A673 (cell line): ENCODE results near the gene IDH2. TPM values are rescaled to one million over a fixed set of nuclear protein-coding genes. Genes with fewer than 3 reads are reported as not detected.

Source experiments
- BruUV-seq: library from RNA; stranded (reverse); fragments of 400-500 nt; replicated peaks from 2 replicates; lab custom pipeline; 2021; lab: Mats Ljungman, UMichigan
- CTCF ChIA-PET: fragments of 300-600 bp; sonication (Branson Sonifier 250); formaldehyde crosslinking; loops from one replicate; lab custom pipeline; 2022; ENCODE audit warnings: antibody characterized with exemption; lab: Charles Lee
- POLR2A ChIA-PET: fragments of 300-600 bp; sonication (Branson Sonifier 250); formaldehyde crosslinking; loops from one replicate; lab custom pipeline; 2022; ENCODE audit warnings: antibody characterized with exemption; ENCODE audit not compliant: low non-redundant PET; lab: Charles Lee
- DNase-seq: peaks from one replicate; pipeline ENCODE4 v3.0.0-alpha.2; 2015; ENCODE audit warnings: low spot score
- H3K27ac ChIP-seq: fragments of 200-600 bp; sonication (generic); 2 replicates; pipeline ENCODE4 v1.5.1; 2016; ENCODE audit warnings: mixed run types, low read depth, mild to moderate bottlenecking, mixed read lengths, antibody characterized with exemption, low read length; ENCODE audit not compliant: poor library complexity, severe bottlenecking
- H3K27me3 ChIP-seq: fragments of 200-600 bp; sonication (generic); replicated peaks from 2 replicates; pipeline ENCODE4 v1.6.1; 2017; ENCODE audit warnings: mixed run types, low read depth, mild to moderate bottlenecking, mixed read lengths, antibody characterized with exemption, low read length; ENCODE audit not compliant: insufficient read depth, poor library complexity
- H3K36me3 ChIP-seq: fragments of 200-600 bp; sonication (generic); 2 replicates; pipeline ENCODE4 v1.6.1; 2016; ENCODE audit warnings: mixed run types, mild to moderate bottlenecking, mixed read lengths, antibody characterized with exemption, low read length; ENCODE audit not compliant: insufficient read depth, poor library complexity, severe bottlenecking
- H3K4me1 ChIP-seq: fragments of 200-600 bp; sonication (generic); 2 replicates; pipeline ENCODE4 v1.6.1; 2017; ENCODE audit warnings: mixed run types, mild to moderate bottlenecking, mixed read lengths, antibody characterized with exemption, low read length; ENCODE audit not compliant: insufficient read depth, poor library complexity, severe bottlenecking
- H3K4me3 ChIP-seq: fragments of 200-600 bp; sonication (generic); 2 replicates; pipeline ENCODE4 v1.5.1; 2016; ENCODE audit warnings: low read depth, mixed run types, mild to moderate bottlenecking, mixed read lengths, low read length; ENCODE audit not compliant: poor library complexity, severe bottlenecking
- H3K9me3 ChIP-seq: fragments of 200-600 bp; sonication (generic); 2 replicates; pipeline ENCODE4 v1.6.1; 2016; ENCODE audit warnings: mixed run types, low read depth, mild to moderate bottlenecking, mixed read lengths, antibody characterized with exemption, low read length; ENCODE audit not compliant: poor library complexity, severe bottlenecking
- EZH2 ChIP-seq: fragments of 200-600 bp; sonication (generic); IDR thresholded peaks from 2 replicates; pipeline ENCODE4 v1.6.1; 2017; ENCODE audit warnings: borderline replicate concordance, low read depth, mild to moderate bottlenecking, mixed read lengths, antibody characterized with exemption, low read length; ENCODE audit not compliant: poor library complexity, severe bottlenecking
- intact Hi-C: fragments of 100-400 bp; cut with micrococcal nuclease; formaldehyde crosslinking; loops from one replicate; pipeline ENCODE4 v1.10.0; 2022; ENCODE audit not compliant: unreplicated experiment
- total RNA-seq: library from RNA; stranded (reverse); gene quantifications from 2 replicates; pipeline ENCODE4 v1.2.3, GENCODE V29; 2021
- TF ChIP-seq, protein P1 (sequence below): fragments of 300-800, 200-600 bp; sonication (generic); conservative IDR thresholded peaks from 2 replicates; pipeline ENCODE4 v1.5.1; 2017; ENCODE audit warnings: low read depth, mild to moderate bottlenecking, antibody characterized with exemption, low read length, moderate library complexity, mixed read lengths

Gene IDH2
- total RNA-seq, 1 experiment from 2014 or later = 99.0 TPM

DNA sequence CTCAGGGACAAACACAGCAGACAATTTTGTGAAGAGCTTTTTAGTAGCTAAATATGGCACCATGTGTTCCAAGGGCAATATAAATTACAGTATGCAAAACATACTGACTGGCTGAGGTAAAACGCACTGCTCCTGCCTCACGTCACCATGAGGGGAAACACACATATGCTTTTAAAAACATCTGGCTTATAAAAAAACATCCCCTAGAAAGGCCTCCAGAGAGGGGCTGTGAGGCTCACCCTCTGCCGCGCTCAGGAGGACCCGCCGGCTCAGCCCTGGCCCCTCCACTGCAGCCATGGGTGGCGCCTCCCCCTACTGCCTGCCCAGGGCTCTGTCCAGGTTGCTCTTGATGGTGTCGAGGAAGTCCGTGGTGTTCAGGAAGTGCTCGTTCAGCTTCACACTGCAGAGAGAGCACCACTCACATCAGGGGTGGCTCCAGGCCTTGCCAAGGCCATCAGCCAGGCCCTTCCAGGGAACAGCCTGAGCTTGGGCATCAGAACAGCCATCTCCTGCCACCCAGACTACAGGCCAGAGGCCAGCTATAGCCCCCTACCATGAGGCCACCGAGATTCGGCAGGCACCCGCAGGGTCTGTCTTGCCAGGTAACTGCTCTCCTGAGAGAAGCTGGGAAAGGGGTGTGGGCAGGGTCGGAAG is 18.2 kb downstream of the IDH2 start:
- no peak overlapping the region for H3K27ac ChIP-seq
- H3K36me3 ChIP-seq = peaks cover 16% of the 10 kb centered on the region
- no peaks in the 10 kb centered on the region for H3K9me3 ChIP-seq
- H3K4me1 ChIP-seq = no peaks in the 10 kb centered on the region
- TF ChIP-seq, protein P1, sequence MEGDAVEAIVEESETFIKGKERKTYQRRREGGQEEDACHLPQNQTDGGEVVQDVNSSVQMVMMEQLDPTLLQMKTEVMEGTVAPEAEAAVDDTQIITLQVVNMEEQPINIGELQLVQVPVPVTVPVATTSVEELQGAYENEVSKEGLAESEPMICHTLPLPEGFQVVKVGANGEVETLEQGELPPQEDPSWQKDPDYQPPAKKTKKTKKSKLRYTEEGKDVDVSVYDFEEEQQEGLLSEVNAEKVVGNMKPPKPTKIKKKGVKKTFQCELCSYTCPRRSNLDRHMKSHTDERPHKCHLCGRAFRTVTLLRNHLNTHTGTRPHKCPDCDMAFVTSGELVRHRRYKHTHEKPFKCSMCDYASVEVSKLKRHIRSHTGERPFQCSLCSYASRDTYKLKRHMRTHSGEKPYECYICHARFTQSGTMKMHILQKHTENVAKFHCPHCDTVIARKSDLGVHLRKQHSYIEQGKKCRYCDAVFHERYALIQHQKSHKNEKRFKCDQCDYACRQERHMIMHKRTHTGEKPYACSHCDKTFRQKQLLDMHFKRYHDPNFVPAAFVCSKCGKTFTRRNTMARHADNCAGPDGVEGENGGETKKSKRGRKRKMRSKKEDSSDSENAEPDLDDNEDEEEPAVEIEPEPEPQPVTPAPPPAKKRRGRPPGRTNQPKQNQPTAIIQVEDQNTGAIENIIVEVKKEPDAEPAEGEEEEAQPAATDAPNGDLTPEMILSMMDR = no peak
- TF ChIP-seq EZH2 = no peak
- POLR2A ChIA-PET = no interaction called here
- H3K4me3 ChIP-seq = no peak overlapping the region
- intact Hi-C loops = no loop called here
- no peaks in the 10 kb centered on the region for H3K27me3 ChIP-seq
- CTCF ChIA-PET = no interaction called here
- DNase-seq = no peak
- BruUV-seq = TSS peak; percentile 47

DNA sequence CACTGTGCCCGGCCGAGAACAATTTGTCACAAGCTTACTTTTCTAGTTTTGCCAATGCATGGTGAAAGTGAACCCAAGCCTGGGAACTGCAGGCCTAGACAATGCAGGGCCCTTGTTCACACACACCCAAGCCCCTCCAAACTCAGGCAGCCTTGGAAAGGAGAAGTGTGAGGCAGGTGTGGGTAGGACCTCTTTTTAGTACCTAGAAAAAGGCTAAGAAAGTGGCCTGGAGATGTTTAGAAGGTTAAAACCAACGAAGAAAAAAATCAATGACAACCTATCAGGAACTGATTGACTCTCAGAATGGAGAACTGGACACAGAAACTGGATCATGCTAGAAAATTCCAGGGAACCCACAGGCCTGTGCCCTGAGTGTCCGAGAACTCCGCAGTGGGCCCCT is 18.8 kb downstream of the IDH2 start:
- no peaks in the 10 kb centered on the region for H3K4me1 ChIP-seq
- TF ChIP-seq EZH2 = no peak
- TF ChIP-seq, protein P1 = no peak
- DNase-seq = no peak
- peaks cover 13% of the 10 kb centered on the region for H3K36me3 ChIP-seq
- H3K27ac ChIP-seq = no peak overlapping the region
- H3K27me3 ChIP-seq = no peaks in the 10 kb centered on the region
- CTCF ChIA-PET = no interaction called here
- no peaks in the 10 kb centered on the region for H3K9me3 ChIP-seq
- no peak overlapping the region for H3K4me3 ChIP-seq
- POLR2A ChIA-PET = no interaction called here
- BruUV-seq = no TSS peak
- intact Hi-C loops = no loop called here

DNA sequence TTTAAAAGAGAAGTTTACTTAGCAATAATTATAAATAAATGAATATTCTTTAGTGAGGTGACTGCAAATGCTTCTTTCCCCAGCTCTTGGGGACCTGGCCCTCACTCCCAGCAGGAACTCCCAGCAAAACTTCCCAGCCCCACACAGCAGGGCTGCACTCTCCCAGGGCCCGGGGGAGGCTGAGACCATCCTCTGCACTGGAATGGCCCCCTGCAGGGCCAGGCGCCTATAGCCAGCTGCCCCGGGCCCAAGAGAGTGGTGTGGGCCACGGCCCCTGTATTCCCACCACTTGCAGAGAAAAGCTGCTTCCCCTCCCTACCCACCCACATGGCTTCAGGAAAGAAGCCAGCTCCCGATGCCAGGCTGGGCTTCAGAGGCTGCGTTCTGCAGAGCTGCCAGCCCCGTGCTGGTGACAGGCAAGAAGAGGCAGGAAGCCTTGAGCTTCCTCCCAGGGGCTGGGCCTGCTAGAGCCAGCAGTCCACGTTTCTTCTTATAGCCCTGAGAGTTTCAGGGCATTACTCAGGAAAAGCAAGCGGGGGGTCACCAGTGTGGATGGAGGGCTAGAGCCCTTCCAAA is 20.0 kb downstream of the IDH2 start:
- ChIA-PET POLR2A (interaction anchor here (0.6 kb wide), 1 partner anchor 133 kb away, joined by 6 read pairs; no protein-coding TSS in a partner anchor), CTCF (interaction anchor here (0.6 kb wide), 1 partner anchor 207 kb away, joined by 3 read pairs; no protein-coding TSS in a partner anchor)
- no peak for TF ChIP-seq EZH2
- TF ChIP-seq, protein P1 = no peak
- no peaks in the 10 kb centered on the region for H3K9me3 ChIP-seq
- no peak overlapping the region for H3K27ac ChIP-seq
- intact Hi-C loops = no loop called here
- no peaks in the 10 kb centered on the region for H3K27me3 ChIP-seq
- no peak overlapping the region for H3K4me3 ChIP-seq
- H3K36me3 ChIP-seq = peaks cover 7% of the 10 kb centered on the region
- no peak for DNase-seq
- BruUV-seq = no TSS peak
- no peaks in the 10 kb centered on the region for H3K4me1 ChIP-seq
